ENCODE data around the gene ACTRT2.

GRCh38 chr1:2983706-2984398, 37.4 kb upstream of the ACTRT2 start:
- TF ChIP-seq, protein P1, sequence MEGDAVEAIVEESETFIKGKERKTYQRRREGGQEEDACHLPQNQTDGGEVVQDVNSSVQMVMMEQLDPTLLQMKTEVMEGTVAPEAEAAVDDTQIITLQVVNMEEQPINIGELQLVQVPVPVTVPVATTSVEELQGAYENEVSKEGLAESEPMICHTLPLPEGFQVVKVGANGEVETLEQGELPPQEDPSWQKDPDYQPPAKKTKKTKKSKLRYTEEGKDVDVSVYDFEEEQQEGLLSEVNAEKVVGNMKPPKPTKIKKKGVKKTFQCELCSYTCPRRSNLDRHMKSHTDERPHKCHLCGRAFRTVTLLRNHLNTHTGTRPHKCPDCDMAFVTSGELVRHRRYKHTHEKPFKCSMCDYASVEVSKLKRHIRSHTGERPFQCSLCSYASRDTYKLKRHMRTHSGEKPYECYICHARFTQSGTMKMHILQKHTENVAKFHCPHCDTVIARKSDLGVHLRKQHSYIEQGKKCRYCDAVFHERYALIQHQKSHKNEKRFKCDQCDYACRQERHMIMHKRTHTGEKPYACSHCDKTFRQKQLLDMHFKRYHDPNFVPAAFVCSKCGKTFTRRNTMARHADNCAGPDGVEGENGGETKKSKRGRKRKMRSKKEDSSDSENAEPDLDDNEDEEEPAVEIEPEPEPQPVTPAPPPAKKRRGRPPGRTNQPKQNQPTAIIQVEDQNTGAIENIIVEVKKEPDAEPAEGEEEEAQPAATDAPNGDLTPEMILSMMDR (IDR thresholded peaks at IDR 0.05) = no peak
- TF ChIP-seq, protein P2, sequence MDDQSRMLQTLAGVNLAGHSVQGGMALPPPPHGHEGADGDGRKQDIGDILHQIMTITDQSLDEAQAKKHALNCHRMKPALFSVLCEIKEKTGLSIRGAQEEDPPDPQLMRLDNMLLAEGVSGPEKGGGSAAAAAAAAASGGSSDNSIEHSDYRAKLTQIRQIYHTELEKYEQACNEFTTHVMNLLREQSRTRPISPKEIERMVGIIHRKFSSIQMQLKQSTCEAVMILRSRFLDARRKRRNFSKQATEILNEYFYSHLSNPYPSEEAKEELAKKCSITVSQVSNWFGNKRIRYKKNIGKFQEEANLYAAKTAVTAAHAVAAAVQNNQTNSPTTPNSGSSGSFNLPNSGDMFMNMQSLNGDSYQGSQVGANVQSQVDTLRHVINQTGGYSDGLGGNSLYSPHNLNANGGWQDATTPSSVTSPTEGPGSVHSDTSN (IDR thresholded peaks at IDR 0.05) = no peak
- no peak for TF ChIP-seq POLR2AphosphoS5 (IDR thresholded peaks at IDR 0.05; ENCODE audit: low read depth, low read length)
- TF ChIP-seq, protein P3, sequence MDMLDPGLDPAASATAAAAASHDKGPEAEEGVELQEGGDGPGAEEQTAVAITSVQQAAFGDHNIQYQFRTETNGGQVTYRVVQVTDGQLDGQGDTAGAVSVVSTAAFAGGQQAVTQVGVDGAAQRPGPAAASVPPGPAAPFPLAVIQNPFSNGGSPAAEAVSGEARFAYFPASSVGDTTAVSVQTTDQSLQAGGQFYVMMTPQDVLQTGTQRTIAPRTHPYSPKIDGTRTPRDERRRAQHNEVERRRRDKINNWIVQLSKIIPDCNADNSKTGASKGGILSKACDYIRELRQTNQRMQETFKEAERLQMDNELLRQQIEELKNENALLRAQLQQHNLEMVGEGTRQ (IDR thresholded peaks at IDR 0.05; ENCODE audit: borderline replicate concordance, low read depth, low read length) = no peak
- TF ChIP-seq REST (IDR thresholded peaks at IDR 0.05; ENCODE audit: low read depth, low read length) = no peak
- no peak for TF ChIP-seq FOSL2 (IDR thresholded peaks at IDR 0.05; ENCODE audit: borderline replicate concordance, low read depth)
- no peak for TF ChIP-seq RAD21 (IDR thresholded peaks at IDR 0.05; ENCODE audit: low read length)

Data from SK-N-SH (cell line).